AG08395 (cell line): ENCODE data around the gene SQSTM1.
A peak's percentile ranks its signal among the peaks of the same experiment; 100 is the strongest.

ENCODE experiments used
- DNase-seq: peaks from one replicate; pipeline ENCODE4 v3.0.0; 2012; ENCODE audit warnings: mixed read lengths, low spot score

Gene SQSTM1

DNA sequence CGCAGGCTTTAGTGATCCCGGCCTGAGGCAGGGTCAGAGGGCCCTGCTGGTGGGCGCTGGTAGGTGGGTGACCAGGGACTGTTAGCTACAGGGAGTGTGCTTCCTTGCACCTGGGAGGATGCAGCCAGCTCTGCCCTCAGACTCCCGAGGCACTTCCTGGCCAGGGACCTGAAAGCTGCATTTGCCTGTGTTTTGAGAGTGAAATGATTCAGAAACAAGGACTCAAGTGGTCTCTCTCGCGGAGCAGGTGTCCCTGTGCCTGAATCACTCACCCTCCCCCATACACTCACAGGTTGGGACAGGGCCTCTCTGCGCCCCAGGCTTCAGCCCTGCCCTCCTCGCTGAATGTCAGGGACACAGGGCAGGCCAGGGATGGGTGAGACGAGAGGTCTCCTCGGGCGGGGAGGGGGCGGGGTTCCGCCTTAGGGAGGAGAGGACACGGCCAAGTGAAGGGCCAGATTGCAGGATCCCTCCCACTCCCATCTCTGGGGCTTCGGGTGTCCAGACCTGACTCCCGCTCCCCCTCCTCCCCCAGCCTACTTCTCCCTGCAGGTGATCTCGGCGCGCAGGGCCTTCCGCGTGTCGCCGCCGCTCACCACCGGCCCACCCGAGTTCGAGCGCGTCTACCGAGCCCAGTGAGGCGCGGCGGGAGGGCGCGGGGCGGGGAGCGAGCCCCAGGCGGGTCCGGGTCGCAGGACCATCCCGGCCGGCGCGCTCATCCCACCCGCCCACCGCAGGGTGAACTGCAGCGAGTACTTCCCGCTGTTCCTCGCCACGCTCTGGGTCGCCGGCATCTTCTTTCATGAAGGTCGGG, 25.4 kb upstream of the SQSTM1 start:
- no peak for DNase-seq

DNA sequence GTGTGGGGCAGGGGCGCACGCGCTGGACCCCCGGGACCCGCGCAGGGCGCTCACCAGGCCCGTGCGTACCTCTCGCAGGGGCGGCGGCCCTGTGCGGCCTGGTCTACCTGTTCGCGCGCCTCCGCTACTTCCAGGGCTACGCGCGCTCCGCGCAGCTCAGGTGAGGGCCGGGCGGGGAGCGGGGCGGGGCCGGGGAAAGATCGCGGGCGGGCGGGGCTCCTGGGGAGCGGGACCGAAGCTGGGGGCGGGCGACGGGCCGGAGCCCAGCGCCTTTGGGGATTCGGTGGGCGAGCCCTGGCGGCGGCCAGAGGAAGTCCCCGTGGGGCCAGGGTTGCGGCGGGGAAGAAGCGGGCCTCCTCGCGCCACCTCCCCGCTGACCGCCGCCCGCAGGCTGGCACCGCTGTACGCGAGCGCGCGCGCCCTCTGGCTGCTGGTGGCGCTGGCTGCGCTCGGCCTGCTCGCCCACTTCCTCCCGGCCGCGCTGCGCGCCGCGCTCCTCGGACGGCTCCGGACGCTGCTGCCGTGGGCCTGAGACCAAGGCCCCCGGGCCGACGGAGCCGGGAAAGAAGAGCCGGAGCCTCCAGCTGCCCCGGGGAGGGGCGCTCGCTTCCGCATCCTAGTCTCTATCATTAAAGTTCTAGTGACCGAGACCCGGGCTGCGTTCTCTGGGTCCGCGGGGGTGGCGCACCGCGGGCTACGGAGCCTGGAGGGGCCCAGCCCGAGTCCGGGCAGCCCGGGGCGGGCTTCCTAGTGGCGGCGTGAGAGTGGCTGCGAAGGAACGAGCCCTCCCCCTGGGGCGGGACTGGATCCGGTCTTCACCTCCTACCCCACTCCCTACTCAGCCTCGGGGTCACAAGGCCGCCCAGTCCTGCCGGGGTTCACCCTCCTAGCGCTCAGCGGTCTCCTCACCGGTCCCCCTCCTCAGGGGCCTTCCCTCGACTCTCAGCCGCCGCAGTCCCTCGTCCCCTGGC, 24.6 kb upstream of the SQSTM1 start:
- DNase-seq = peak; percentile 82

DNA sequence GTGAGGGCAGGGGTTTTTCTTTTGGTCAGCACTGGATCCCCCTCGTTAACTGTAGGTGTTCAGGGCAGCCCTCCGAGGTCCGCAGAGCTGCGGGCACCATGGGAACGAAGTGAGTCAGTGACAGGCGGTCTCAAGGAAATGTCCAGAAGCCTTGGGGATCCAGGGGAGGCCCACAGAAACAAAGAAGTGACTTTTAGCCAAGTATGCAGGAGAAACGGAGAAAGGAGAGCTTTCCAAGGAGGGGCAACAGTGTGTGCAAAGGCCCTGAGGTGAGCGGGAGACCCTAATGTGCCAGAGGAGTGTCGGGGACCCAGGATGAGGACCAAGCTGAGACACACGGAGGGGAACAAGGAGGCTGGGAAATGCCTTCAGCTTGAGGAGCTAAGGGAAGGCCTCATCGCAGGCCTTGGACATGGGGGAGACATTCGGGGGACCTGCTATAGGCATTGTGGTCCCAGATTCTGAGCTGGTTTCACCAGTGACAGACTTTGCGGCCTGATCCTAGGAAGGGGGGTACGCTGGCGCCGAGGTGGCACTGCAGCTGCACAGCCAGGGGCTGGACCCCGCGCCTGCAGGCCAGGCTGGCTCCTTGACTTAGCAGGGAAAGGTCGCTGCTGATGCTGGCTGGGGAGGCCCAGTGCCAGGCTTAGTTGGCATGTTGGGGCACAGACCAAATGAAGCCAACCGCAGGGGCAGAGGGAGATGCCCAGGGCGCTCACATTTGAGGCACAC, 23.7 kb upstream of the SQSTM1 start:
- no peak for DNase-seq

DNA sequence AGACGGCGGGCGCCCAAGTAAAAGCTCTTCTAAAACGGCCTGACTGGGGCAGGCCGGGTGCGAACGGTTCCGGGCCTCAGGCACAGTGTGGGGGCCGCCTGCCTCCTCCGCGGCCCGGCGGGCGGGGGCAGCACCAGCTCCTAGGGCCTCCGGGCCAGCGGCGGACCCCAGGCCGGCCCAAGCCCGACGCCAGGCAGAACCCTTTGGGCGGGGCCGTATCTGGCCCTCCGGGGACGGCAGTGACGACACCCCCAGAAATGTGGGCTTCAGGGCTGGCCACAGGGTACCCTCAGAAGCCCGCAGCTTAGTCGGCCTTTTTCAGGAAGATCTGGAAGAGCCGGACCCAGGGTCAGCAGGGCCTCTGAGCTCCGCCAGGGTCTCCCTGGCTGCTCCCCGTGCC, 23.0 kb upstream of the SQSTM1 start:
- no peak for DNase-seq

DNA sequence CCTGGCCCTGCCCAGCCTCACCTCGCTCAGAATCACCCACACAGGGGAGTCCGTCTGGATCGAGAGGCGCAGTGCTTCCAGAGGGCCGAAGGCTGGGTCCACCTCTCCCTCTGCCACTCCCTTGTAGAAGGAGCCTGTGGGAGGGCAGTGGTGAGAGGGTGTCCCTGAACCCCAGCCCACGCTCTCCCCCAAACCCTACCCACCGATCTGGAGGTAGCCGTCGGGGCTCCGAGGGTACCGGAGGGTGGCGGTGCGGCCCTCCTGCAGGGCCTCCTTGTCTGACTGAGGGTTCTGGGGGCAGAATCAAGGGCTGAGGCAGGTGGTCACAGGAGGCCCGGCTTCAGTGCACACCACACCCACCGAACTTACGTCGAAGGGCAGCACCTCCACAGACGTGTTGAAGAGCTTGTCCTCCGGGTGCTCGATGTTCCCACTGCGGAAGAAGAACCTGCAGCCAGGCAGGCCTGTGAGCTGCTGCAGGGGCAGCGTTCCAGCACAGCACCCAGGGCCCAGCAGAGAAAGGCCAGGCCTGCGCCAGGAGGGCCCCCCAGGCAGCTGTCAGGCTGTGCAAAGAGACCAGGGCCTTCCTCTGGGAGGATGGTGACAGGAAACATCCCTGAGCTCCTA, 22.4 kb upstream of the SQSTM1 start:
- no peak for DNase-seq

DNA sequence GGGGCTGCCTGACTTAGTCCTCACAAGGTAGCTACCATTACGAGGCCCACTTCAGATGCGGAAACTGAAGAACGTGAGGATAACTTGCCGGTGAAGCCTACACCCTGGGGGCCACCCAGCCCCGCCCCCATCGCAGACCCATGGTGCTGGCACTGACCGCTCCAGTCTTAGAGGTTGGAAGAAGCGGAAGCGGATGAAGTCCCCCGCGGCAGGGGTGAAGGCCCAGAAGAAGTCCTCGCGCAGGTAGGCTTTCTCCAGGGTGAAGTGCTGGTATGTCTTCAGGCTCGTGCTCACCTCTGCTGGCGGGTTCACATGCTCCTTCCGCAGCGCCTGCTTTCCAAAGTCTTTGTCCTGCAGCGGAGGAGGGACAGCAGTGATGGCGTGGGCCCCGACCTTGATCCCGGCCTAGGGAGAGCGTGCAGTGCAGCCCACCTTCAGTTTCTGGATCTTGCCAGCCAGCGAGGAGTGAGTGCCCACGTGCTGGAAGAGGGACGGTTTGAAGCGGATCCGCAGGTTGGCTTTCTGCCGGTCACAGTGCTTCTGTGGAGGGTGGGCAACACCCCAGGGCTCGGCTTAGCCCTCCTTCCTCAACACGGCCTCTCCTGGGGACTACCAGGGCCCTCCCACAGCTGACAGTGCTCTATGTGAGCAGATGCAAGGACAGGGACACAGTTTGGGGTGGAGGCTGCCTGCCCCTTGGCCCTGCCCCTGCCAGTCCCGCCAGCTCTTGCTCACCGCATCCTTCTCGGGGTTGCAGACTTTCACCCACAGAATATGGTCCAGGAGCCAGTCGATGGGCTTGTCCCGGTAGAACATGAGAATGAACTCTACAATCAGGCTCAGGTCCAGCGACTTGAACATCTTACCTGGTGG, 21.7 kb upstream of the SQSTM1 start:
- DNase-seq = no peak

DNA sequence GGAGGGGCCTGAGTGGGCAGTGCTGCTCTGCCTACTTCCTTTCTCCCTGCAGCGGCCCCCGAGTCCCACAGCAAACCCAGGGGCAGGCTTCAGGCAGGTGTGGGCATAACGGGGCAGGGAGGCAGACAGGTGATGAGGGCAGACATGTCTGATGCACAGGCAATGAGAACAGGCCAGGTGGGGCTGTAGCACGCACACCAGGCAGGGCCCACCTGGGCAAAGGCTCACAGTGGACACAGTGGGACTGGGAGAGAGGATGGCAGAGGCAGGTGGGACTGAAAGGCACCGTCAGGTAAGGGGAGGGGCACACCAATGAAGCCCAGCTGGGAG, 21.1 kb upstream of the SQSTM1 start:
- DNase-seq = no peak

DNA sequence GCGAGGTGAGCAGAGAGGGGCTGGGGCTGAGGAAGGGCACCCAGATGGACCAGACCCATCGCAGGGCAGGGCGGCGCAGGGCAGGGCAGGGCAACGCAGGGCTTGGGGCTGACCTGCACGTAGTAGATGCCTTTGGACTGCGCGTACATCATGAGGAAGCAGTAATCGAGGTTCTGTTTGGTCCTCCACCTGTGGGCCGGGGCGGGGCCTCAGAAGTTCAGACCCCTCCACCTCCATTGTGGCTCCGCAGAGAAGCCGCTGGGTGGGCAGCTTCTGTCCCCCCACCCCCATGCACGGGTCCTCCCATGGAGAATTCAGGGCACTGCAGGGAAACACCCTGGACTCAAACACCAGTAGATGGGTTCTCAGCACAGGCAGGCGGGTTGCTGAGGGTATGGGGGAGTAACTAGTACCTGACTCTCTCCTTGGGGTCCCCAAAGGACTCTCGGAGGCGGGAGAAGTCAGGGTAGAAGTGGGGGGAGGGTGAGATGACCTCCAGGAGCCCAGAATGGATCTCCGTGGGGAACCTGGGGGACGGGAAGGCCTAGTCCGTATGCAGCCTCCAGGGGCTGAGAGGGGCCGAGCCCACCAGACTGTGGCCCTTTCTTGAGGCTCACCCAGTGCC, 20.5 kb upstream of the SQSTM1 start:
- no peak for DNase-seq

DNA sequence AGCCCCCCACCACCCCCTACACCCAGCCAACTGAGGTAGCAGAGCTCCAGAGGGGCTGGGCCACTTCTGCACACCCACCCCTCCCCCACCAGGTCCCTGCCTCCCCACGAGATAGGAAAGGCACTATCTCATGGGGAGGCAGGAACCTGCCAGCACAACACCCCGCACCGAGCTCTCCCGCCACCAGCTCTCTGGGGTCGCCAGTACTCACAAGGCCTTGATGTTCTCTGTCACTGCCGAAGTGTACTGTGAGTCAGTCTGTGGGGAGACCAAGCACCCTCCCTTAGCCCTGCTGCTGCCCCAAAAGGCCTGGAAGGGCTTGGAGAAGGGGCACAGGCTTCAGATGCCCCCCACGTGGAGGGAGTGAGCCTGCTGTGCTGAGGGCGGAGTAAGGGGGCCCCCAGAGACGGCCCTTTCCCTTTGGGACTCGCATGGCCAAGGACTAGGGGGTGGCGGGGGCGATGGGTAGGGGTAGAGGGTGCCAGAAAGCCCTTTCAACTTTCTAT, 20.0 kb upstream of the SQSTM1 start:
- DNase-seq = no peak

DNA sequence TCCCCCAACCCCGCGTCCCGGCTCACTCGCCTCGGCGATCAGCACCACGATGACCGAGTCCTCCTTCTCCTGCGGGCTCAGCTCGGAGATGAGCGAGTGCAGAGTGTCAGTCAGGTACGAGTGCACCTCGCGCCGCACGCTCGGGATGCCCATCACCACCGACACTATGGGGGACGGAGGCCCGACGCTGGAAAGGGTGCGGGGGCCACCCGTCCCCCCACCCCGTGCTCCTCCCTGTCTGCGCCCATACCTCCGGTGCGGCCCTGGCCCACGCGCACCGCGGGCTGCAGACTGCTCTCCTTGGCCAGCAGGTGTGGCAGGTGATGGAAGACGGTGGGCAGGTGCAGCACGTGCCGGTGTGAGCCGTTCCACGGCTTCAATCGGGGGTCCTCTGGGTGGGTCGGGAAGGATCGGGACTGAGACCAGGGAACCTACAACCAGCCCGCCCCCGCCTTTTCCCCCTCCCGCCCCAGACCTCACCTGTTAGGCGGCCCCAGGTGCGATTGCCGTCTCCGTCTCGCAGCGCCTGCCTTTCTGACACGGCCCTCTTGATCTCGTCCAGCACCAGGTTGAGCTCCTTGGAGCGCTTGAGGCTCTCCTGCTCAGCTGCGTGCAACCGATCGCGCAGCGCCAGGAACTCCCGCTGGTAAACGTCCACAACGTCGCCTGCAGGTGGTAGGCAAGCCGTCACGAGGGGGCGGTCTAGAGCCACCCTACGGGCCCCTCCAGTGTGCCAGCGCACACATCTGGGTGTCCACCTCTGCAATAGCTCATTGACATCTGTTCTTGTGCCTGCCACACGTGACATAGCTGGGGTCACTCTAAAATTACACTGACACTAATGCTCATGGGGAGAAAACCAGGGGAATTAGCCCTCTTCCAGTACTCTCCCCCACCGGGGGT, 19.1 kb upstream of the SQSTM1 start:
- peak; percentile 58 for DNase-seq

DNA sequence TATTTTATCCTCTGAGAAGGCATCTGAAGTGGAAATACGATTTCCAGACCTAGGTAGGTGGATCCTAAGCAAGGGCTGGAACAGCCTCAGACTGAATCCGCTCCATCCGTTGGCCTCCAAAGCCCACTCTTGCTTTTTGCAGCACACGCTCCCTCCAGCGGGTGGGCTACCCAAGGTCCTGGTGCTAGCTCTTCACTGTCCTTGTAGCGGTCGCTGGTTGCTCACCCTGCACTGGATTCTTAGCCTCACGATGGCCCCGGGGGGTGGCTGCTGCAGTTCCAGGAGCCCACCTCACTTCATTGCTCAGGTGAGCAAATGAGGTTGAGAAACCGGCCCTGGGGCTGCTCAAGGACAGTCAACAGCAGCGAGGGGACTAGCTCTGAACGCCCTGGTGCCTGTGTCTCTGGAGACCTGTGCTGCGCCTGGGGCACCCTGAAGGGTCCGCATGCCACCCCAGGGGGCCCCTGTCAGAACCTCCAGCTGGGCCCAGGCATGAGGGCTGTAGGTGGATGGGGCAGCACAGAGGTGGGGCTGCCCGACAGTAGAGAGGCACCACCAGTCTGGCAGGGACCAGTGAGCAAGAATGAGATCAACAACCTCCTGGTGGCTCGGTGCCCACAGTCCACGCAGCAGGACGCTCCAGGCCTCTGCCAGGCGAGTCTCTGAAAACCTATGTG, 18.4 kb upstream of the SQSTM1 start:
- DNase-seq = no peak

DNA sequence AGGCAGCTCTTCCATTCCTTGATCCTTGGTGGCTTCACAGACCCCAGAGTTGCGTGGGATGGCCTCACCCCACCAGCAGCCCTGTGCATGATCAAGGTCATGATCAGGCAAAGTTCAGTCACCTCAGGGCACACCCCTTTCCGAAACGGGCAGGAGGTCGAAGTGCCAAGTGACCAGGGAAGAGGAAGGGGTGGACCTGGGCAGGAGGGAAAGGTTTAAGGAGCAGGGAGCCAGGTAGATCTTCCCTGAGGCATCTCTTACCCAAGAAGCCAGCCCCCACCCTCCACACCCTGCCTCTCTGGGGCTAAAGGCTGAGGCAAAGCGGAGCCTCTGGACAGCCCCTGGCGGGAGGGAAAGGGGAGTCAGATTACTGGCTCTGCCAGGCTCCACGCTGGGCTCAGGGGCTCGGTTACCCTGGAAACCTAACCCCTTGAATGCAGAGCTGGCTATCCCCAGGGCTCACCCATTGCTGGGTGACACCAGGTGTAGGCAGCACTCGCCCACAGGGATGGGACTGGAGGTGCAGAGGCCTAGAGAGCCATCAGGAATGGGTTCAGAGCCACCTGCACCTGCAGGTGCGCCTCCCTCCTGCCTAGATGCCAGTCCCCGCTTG, 17.6 kb upstream of the SQSTM1 start:
- no peak for DNase-seq

DNA sequence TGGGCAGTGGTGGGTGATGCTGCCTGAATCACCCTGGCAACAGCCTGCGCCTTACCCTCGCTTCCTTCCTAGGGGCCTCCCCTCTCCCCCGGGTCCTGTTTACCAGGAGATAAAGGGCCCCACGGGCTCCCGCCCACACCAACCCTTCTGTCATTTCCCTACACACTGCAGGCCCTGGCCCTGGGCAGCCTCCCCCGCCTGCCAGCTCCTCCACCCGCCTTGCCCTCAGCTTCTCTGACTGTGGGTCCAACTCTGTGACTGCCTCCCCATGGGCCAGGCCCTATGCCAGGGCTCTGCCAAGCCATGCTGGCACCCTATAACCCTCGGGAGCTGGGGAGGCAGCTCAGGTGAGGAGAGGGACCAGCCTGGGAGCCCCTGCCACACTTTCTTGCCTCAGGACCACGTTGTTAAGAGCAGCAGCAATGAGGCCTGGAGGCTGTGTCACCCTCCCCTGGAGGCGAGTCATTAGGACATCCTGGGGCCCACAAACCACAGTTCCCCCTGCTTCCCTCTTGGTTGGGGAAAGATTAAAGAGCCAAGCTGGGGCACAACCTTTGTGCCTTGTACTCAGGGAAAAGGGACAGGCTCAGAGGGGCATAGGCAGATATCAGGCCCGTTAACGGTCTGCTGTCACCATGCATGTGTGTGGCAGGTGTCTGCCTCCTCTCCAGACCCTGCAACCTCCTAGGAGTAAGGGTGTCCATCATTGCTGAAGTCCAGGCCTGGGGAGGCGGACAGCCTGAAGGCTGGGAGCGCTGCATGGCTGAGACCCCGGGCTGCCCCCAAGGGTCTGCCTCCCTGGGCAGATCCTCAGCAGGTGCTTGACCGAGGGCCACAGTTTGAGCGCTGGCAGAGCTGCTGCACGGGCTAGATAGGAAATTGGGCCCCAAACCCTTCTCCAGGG, 16.8 kb upstream of the SQSTM1 start:
- DNase-seq = peak; percentile 50

DNA sequence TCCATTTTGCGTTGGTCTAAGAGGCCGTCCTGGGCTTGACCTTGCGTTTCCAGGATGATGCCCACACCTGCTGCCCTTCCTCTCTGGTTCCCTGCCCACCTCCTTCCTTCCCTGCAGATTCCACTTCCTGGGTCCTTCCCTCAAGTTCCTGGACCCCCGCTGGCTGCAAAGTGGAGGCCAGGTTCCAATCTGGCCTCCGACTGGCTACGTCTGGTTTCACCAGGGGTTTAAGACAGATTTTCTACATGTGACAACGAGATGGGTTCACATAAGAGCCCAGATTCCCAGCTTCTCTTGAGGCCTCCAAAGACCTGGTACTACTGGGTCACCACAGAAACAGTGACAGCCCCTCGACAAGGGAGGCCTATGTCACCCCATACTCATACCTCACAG, 16.2 kb upstream of the SQSTM1 start:
- no peak for DNase-seq

DNA sequence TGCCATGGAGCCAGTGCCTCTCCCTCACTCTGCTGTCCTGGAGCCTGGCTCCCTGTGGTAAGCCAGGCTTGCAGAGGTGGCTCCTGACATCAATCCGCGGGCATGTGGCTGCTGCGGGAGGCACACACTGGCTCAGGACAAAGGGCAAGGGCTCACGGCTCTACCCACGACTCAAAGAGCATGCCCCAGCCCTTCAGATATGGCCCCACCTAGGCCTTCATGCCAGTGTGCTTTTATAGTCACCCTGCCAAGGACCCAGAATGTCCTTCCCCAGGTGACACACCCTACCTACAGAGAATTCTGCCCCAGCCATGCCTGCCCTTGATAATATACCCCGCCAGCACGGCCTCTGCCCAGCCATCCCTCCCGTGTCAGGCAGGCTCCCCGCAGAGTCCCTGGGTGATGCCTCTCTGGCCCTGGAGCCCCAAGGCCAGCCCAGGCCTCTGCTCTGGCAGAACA, 15.6 kb upstream of the SQSTM1 start:
- DNase-seq = no peak

DNA sequence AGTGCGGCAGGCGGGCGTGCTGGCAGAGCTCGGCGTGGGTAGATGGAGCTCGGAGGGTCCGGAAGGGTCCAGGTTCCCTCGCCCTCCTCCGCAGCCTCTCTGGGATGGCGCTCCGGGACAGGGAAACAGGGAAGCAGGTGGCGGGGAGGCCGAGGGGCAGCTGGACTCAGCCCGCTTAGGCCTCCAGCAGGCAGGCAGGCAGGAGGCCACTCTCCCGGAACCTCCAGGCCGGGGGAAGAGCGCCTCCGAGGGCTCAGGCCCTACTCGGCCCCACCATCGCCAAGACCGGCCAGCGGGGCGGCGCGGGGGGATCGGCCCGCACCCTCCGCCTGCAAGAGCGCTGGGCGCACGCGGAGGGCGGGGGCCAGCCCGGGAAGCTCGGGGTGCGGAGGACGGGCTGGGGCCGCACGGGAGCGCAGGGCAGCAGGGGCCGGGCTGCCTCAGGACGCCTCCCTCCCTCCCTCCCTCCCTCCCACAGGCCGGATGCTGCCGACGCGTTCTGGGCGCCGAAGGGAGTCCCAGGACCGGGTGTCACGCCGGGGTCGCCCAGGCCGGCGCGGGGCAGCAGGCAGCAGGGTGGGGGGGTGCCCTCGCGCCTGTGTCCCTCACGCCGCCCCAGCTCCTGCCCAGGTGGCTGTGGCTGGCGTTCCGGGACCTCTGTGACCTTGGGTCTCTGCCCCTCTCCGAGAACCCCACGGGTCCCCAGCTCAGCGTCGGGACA, 15.0 kb upstream of the SQSTM1 start:
- peak; percentile 68 for DNase-seq
